Activated CD4-positive, alpha-beta T cell treated with anti-CD3 and anti-CD28 coated beads, Interleukin-2, Interleukin-6, amounts not matched to agents 100 ng/mL and 50 ng/mL, durations not matched to agents 16 hours and 8 hours (primary cell): ENCODE measurements around the gene TUBGCP3.
"Not testable (repeated sequence)": the region's sequence is repeated elsewhere in the genome, so short reads cannot be mapped to it uniquely, and the experiment has no call there.

Experiments used
- DNase-seq: peaks from one replicate; pipeline ENCODE4 v3.0.0-alpha.2; 2020

Gene TUBGCP3

GRCh38 chr13:112574834-112575613 is 12.9 kb downstream of the TUBGCP3 start:
- DNase-seq = no peak

- no peak for DNase-seq
Measured at GRCh38 chr13:112574416-112574815, 13.5 kb downstream of the TUBGCP3 start.

- no peak for DNase-seq
Measured at GRCh38 chr13:112573710-112574109, 14.2 kb downstream of the TUBGCP3 start.

GRCh38 chr13:112572366-112572765 is 15.6 kb downstream of the TUBGCP3 start:
- no peak for DNase-seq

- no peak for DNase-seq
Measured at GRCh38 chr13:112569821-112570220, 18.1 kb downstream of the TUBGCP3 start.

GRCh38 chr13:112567161-112567862 is 20.6 kb downstream of the TUBGCP3 start:
- no peak for DNase-seq

GRCh38 chr13:112562786-112563383 is 25.1 kb downstream of the TUBGCP3 start:
- DNase-seq = no peak

- DNase-seq = no peak
Measured at GRCh38 chr13:112562254-112562653, 25.7 kb downstream of the TUBGCP3 start.

- no peak for DNase-seq
Measured at GRCh38 chr13:112561478-112561877, 26.5 kb downstream of the TUBGCP3 start.

- DNase-seq = no peak
Measured at GRCh38 chr13:112558696-112559418, 29.1 kb downstream of the TUBGCP3 start.

GRCh38 chr13:112556600-112556999 is 31.4 kb downstream of the TUBGCP3 start:
- no peak for DNase-seq

GRCh38 chr13:112554214-112554850 is 33.6 kb downstream of the TUBGCP3 start:
- DNase-seq = no peak

GRCh38 chr13:112548975-112549374 is 39.0 kb downstream of the TUBGCP3 start:
- DNase-seq = not testable (repeated sequence)

GRCh38 chr13:112545856-112546255 is 42.1 kb downstream of the TUBGCP3 start:
- DNase-seq = no peak

- peak; percentile 11 for DNase-seq
Measured at GRCh38 chr13:112532837-112533745, 54.9 kb downstream of the TUBGCP3 start.

GRCh38 chr13:112531263-112531794 is 56.6 kb downstream of the TUBGCP3 start:
- DNase-seq = no peak

GRCh38 chr13:112530861-112531260 is 57.1 kb downstream of the TUBGCP3 start:
- DNase-seq = no peak

GRCh38 chr13:112529216-112529615 is 58.7 kb downstream of the TUBGCP3 start:
- no peak for DNase-seq

GRCh38 chr13:112526146-112526853 is 61.7 kb downstream of the TUBGCP3 start:
- DNase-seq = no peak

GRCh38 chr13:112525356-112525945 is 62.5 kb downstream of the TUBGCP3 start:
- no peak for DNase-seq
